GM10248 (cell line): Measurements from ENCODE around the gene MTMR1.

Source experiments
- CTCF ChIA-PET: fragments of 300-600 bp; sonication (Branson Sonifier 250); formaldehyde crosslinking; extraction: SDS; loops from one replicate; lab custom pipeline; 2021; ENCODE audit warnings: antibody characterized with exemption; lab: Yijun Ruan, JAX
- POLR2A ChIA-PET: fragments of 350-650 bp; sonication (Branson Sonifier 250); formaldehyde crosslinking; extraction: SDS; loops from one replicate; lab custom pipeline; 2020; ENCODE audit warnings: antibody characterized with exemption; lab: Yijun Ruan, JAX
- DNase-seq: peaks from one replicate; pipeline ENCODE4 v3.0.0; 2012; ENCODE audit errors: extremely low spot score
- TF ChIP-seq, protein P1 (sequence below): IDR thresholded peaks from 2 replicates; pipeline ENCODE4 v1.5.1; 2012; ENCODE audit warnings: mild to moderate bottlenecking, low read depth; ENCODE audit errors: extremely low read depth, missing control alignments, control extremely low read depth

Gene MTMR1

DNA sequence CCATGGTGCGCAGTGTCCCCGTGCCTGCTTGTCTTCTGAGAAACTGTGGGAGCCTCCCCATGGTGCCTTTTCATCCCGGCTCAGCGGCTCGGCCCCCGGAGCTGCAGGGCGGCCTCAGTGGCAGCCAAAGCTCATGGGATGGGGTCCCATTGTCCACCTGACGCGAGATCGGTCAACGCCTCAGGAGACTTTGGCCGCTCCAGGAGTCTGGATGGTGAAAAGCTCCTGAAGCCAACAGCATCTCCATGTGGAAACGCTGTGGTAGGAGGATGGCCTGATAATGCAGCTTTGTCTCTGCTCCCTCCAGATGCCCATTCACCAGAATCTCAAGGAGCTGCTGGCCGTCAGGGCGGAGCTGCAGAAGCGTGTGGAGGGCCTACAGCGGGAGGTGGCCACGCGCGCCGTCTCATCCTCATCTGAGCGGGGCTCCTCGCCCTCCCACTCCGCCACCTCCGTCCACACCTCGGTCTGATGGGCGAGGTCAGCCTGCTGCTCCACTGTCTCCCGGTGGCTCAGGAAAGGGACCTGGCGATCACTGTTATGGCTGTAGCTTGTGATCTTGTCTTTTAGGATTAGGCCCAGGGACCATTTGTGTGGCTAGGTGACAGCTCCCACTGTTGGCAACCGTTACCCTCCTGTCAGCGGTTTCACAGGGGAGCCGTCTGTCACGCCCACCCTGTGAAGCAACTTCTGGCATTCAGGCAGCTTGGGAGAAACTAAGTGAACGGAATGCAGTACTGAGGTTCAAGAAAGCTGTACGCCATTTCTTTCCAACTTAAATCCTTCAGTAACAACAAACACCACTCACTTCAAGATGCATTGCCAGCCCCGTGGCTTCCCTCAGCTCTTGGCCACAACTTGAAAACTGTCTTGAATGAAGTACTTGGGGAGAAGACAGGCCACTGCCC, 69.3 kb downstream of the MTMR1 start:
- CTCF ChIA-PET, result interaction anchor here (1.3 to 2.4 kb wide), 2 partner anchors 10 to 319 kb away, joined by 3 to 14 read pairs; no protein-coding TSS in a partner anchor

DNA sequence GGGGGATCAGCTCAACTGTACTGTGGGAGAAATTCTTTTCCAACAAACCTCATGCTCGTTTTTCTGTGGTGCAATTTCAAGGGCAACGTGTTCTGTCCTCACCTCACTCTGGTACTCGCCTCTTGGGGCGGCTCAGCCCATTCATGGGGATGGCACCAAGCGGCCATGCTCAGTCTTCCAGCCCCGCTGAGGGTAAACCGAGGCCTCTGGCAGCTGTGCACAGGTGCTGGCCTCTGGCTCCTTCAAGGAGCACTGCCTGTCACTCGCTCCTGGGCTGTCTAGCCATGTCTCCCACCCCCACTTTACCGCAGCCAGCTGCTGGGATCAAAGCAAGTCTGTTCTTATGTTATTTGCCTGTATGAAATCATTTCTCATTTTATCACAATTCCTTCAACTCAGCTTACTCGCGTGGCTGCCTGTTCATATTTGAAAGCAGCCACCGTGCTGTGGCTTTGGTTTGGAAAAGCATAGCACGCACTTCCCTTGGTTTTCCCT, 70.2 kb downstream of the MTMR1 start:
- TF ChIP-seq, protein P1, sequence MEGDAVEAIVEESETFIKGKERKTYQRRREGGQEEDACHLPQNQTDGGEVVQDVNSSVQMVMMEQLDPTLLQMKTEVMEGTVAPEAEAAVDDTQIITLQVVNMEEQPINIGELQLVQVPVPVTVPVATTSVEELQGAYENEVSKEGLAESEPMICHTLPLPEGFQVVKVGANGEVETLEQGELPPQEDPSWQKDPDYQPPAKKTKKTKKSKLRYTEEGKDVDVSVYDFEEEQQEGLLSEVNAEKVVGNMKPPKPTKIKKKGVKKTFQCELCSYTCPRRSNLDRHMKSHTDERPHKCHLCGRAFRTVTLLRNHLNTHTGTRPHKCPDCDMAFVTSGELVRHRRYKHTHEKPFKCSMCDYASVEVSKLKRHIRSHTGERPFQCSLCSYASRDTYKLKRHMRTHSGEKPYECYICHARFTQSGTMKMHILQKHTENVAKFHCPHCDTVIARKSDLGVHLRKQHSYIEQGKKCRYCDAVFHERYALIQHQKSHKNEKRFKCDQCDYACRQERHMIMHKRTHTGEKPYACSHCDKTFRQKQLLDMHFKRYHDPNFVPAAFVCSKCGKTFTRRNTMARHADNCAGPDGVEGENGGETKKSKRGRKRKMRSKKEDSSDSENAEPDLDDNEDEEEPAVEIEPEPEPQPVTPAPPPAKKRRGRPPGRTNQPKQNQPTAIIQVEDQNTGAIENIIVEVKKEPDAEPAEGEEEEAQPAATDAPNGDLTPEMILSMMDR, result no peak
- POLR2A ChIA-PET, result no interaction called here
- DNase-seq, result no peak
- CTCF ChIA-PET, result no interaction called here

More for the DNA sequence above, 69.3 kb downstream of the MTMR1 start:
- TF ChIP-seq, protein P1, result no peak
- no peak for DNase-seq
- POLR2A ChIA-PET, result no interaction called here

DNA sequence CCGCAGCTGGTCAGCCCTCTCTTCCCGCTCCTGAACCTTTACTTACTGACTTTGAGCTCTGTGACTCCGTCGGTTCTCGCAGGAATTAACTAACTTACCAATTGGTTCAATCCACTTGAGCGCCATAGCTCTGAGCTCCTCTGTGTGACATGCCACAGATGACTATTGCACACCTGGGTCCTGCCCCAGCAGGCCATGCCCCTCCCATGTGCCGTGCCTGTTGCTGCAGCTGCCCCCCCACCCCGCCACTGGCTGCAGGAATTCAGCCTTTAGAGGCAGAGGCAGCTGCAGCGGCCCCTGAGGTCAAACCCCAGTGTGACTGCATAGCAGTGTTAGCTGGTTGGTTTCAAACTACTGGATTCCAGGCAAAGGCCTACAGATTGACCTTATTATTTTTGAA, 70.6 kb downstream of the MTMR1 start:
- POLR2A ChIA-PET, result no interaction called here
- CTCF ChIA-PET, result interaction anchor here (0.8 kb wide), 1 partner anchor 9 kb away, joined by 4 read pairs; no protein-coding TSS in a partner anchor
- TF ChIP-seq, protein P1, result no peak
- no peak for DNase-seq

DNA sequence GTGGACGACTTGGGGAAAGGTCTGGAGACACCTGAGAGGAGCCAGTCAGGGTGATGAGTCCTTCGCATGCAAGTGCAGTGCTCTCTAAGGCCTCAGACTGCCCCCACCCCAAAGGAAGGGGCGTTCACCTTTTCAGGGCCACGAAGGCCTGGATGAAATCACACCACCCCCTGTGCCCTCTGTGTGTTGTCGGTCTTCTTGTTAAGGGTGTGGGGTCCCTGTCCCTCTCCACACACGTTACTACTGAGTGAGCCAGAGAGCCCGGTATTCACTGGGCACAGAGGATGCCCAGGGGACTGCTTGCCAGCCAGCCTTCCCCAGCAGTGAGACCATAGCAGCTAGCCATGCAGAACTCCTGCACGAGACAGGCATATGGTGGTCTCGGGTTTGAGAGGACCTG, 72.0 kb downstream of the MTMR1 start:
- POLR2A ChIA-PET, result no interaction called here
- TF ChIP-seq, protein P1, result no peak
- CTCF ChIA-PET, result no interaction called here
- no peak for DNase-seq

DNA sequence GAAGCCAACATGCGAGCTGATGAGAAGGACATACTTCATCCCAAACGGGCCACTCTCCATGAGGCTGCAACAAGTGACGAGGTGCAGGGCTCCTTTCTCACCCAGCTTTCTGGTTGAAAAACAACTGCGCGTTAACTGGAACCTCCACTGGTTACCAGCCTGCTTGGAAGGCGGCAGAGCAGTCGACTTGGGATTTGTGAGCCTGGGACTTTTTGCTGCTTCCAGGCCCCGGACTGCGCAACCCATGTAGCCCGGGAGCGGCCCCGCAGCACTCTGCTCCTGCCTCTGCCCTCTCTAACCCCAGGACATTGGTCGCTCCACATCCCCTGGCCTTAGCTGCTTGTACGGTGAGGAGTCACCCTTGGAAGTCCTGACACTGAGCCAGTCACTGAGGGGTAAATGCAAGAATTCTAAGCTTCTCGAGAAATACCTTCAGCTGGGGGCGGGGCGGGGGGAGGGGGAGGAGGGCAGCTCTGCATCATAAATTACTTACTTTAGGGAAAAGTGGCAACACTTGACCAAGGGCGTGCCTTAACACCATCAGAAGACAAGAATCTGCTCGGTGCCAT, 72.7 kb downstream of the MTMR1 start:
- ChIA-PET CTCF (no interaction called here), POLR2A (no interaction called here)
- no peak for DNase-seq
- TF ChIP-seq, protein P1, result no peak

DNA sequence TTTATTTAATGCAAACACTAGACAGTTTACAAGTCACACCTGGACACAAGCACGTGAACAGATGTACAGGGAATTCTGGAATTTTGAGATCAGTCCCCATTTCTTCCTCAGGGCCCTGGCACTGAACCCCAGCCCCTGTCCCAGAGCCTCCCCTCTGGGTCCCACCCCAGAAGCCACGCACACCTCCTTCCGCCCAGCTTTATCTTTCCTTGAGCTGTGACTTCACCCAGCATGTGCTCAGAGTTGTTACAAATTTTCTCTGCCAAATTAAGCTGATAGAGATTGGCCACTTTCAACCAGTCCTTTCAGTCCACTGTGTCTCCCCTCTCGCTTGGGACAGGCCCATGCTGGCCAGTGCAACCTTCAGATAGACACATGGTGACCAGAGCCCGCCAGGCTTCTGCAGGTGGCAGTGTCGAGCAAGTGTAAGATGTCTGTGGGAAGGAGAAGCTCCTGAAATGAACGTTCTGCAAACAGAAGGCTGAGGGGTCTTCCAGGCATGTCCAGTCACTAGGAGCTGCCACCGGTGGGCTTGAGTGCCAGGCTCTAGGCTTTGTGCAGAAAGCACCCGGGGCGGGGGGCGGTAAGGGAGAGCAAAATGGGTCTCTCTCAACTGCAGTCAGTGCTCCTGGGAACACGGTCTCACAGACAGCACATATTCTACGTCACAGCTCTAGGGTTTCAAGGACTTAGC, 73.3 kb downstream of the MTMR1 start:
- ChIA-PET CTCF (no interaction called here), POLR2A (no interaction called here)
- no peak for DNase-seq
- TF ChIP-seq, protein P1, result no peak
